Hepatocyte (in vitro differentiated cells): ENCODE data around the gene PLPPR1.

Experiments
- EZH2 ChIP-seq: fragments of 200-600 bp; sonication (generic); IDR thresholded peaks from 2 replicates; pipeline ENCODE4 v1.6.1; 2016; ENCODE audit warnings: antibody characterized with exemption, mild to moderate bottlenecking, borderline replicate concordance
- EZH2phosphoT487 ChIP-seq: fragments of 200-600 bp; sonication (generic); IDR thresholded peaks from one replicate; pipeline ENCODE4 v1.6.1; 2018; ENCODE audit warnings: antibody characterized with exemption, mild to moderate bottlenecking, low read depth, moderate library complexity; ENCODE audit not compliant: unreplicated experiment, severe bottlenecking

- TF ChIP-seq EZH2: no peak
- TF ChIP-seq EZH2phosphoT487: no peak
These were observed 102.8 kb downstream of the PLPPR1 start for GRCh38 chr9:101131326-101131725.
